Gastroesophageal sphincter (tissue), 4 donors: ENCODE data around the gene ALKBH2. TPM values are rescaled to one million over a fixed set of nuclear protein-coding genes. Genes with fewer than 3 reads are reported as not detected.

Experiments used
- ATAC-seq: fragments of 150-250 bp; one replicate; pipeline ENCODE4 v1.9.1; 2016; ENCODE audit warnings: mild to moderate bottlenecking, moderate library complexity
- H3K27ac ChIP-seq, 4 donors: fragments of 200-600 bp; sonication (generic) in 3 of 4; 1 replicate in 3 of 4; 2 replicates in 1 of 4; pipeline ENCODE4 v1.5.1; 2016 to 2019
- H3K27me3 ChIP-seq: fragments of 200-600 bp; sonication (generic); one replicate; pipeline ENCODE4 v1.5.1; 2019
- H3K36me3 ChIP-seq, 2 donors: fragments of 200-600 bp; sonication (generic); one replicate each; pipeline ENCODE4 v1.5.1; 2019; ENCODE audit warnings: control low read depth in 1 of 2
- H3K4me1 ChIP-seq, 3 donors: fragments of 200-600 bp; sonication (generic); 1 replicate in 2 of 3; 2 replicates in 1 of 3; pipeline ENCODE4 v1.5.1; 2016 to 2019; ENCODE audit warnings: control low read depth in 2 of 3
- H3K4me3 ChIP-seq, 2 donors: fragments of 200-600 bp; sonication (generic); one replicate each; pipeline ENCODE4 v1.5.1; 2019; ENCODE audit warnings: mild to moderate bottlenecking in 1 of 2, moderate library complexity in 1 of 2
- H3K9me3 ChIP-seq, 3 donors: fragments of 200-600 bp; sonication (generic); one replicate each; pipeline ENCODE4 v1.5.1; 2017 to 2019; ENCODE audit warnings: control low read depth in 2 of 3
- EP300 ChIP-seq: sonication (generic); formaldehyde crosslinking; IDR thresholded peaks from one replicate; pipeline ENCODE4 v1.6.1; 2017; ENCODE audit warnings: antibody characterized with exemption, mild to moderate bottlenecking
- POLR2A ChIP-seq, 2 donors: fragments of 450-650 bp; IDR thresholded peaks; one replicate each; pipeline ENCODE4 v1.6.1; 2017; ENCODE audit warnings: antibody characterized with exemption in 2 of 2, mild to moderate bottlenecking in 2 of 2, moderate library complexity in 1 of 2
- POLR2AphosphoS5 ChIP-seq: sonication (generic); formaldehyde crosslinking; IDR thresholded peaks from one replicate; pipeline ENCODE4 v1.6.1; 2017; ENCODE audit warnings: antibody characterized with exemption
- WGBS, 2 donors: methylation state at CpG; one replicate each; pipeline ENCODE4 v1.1.5; 2018; ENCODE audit warnings: low coverage in 1 of 2; 5-methylcytosine and 5-hydroxymethylcytosine counted together
- total RNA-seq, 4 donors: library from RNA; depleted of rRNA; stranded (reverse); fragments of >200 nt; gene quantifications; one replicate each; pipeline ENCODE4 v1.1.0, GENCODE V29; 2016
- TF ChIP-seq, protein P1 (sequence below), 4 experiments: fragments of 200-600 bp in 2 of 4; fragments of 450-650 bp in 2 of 4; sonication (generic) in 1 of 4; IDR thresholded peaks; one replicate each; pipeline ENCODE4 v1.5.1; 2017 to 2019; ENCODE audit warnings: antibody characterized with exemption in 4 of 4, mild to moderate bottlenecking in 2 of 4, moderate library complexity in 2 of 4

The ALKBH2 gene
- total RNA-seq, 4 donors from 2014 or later: 13.5 to 21.9 (median 16.9) TPM

GRCh38 chr12:109082751-109083150 is 10.5 kb downstream of the ALKBH2 start:
- no peaks in the 10 kb centered on the region for H3K27me3 ChIP-seq
- H3K9me3 ChIP-seq: peaks cover 0 to 11% (median 0%) of the 10 kb centered on the region in 3 donors
- WGBS, 2 donors: 60 to 80% methylated on average over 1 to 3 of the region's 14 CpGs
- H3K4me3 ChIP-seq: no peak overlapping the region
- TF ChIP-seq POLR2A (IDR thresholded peaks at IDR 0.05) (no peak), EP300 (no peak), POLR2AphosphoS5 (no peak)
- TF ChIP-seq, protein P1, sequence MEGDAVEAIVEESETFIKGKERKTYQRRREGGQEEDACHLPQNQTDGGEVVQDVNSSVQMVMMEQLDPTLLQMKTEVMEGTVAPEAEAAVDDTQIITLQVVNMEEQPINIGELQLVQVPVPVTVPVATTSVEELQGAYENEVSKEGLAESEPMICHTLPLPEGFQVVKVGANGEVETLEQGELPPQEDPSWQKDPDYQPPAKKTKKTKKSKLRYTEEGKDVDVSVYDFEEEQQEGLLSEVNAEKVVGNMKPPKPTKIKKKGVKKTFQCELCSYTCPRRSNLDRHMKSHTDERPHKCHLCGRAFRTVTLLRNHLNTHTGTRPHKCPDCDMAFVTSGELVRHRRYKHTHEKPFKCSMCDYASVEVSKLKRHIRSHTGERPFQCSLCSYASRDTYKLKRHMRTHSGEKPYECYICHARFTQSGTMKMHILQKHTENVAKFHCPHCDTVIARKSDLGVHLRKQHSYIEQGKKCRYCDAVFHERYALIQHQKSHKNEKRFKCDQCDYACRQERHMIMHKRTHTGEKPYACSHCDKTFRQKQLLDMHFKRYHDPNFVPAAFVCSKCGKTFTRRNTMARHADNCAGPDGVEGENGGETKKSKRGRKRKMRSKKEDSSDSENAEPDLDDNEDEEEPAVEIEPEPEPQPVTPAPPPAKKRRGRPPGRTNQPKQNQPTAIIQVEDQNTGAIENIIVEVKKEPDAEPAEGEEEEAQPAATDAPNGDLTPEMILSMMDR (IDR thresholded peaks at IDR 0.05): no peak
- no peak overlapping the region for H3K27ac ChIP-seq
- no peak for ATAC-seq
- H3K4me1 ChIP-seq: no peaks in the 10 kb centered on the region
- peaks cover 0 to 92% of the 10 kb centered on the region in 2 donors for H3K36me3 ChIP-seq

DNA sequence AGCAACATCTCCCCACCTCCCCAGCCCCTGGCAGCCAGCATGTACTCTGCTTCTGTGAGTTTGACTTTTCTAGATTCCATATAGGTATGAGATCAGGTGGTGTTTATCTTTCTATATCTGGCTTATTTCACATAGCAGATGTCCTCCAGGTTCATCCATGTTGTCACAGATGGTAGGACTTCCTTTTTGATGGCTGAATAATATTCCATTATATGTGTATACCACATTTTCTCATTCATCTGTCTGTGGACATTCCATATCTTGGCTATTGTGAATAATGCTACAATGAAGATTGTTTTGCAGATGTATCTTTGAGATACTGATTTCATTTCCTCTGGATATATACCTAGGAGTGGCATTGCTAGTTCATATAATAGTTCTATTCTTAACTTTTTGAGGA is 18.4 kb downstream of the ALKBH2 start:
- ATAC-seq: no peak
- Histone ChIP-seq H3K27me3 (no peaks in the 10 kb centered on the region), H3K4me3 (no peak overlapping the region), H3K4me1 (no peaks in the 10 kb centered on the region), H3K9me3 (peaks cover 0 to 11% (median 0%) of the 10 kb centered on the region in 3 donors), H3K36me3 (peaks cover 0 to 78% of the 10 kb centered on the region in 2 donors), H3K27ac (no peak overlapping the region)
- TF ChIP-seq EP300 (no peak), POLR2A (IDR thresholded peaks at IDR 0.05) (no peak), POLR2AphosphoS5 (no peak)
- TF ChIP-seq, protein P1 (IDR thresholded peaks at IDR 0.05): no peak

GRCh38 chr12:109069307-109070271 is 23.7 kb downstream of the ALKBH2 start:
- ATAC-seq: no peak
- peaks cover 0 to 88% of the 10 kb centered on the region in 2 donors for H3K36me3 ChIP-seq

GRCh38 chr12:109065853-109066193 is 27.4 kb downstream of the ALKBH2 start:
- no peak overlapping the region for H3K4me3 ChIP-seq
- peaks cover 0 to 87% of the 10 kb centered on the region in 2 donors for H3K36me3 ChIP-seq
- H3K9me3 ChIP-seq: no peaks in the 10 kb centered on the region
- 64 to 100% methylated on average over 1 of the region's 1 CpG for WGBS, 2 donors
- TF ChIP-seq EP300 (no peak), POLR2AphosphoS5 (no peak), POLR2A (IDR thresholded peaks at IDR 0.05) (no peak)
- TF ChIP-seq, protein P1 (IDR thresholded peaks at IDR 0.05): no peak
- H3K4me1 ChIP-seq: no peaks in the 10 kb centered on the region
- H3K27ac ChIP-seq: no peak overlapping the region
- ATAC-seq: no peak
- no peaks in the 10 kb centered on the region for H3K27me3 ChIP-seq

More at GRCh38 chr12:109069307-109070271, 23.7 kb downstream of the ALKBH2 start:
- no peaks in the 10 kb centered on the region for H3K9me3 ChIP-seq
- TF ChIP-seq, protein P1 (IDR thresholded peaks at IDR 0.05): no peak
- TF ChIP-seq POLR2A (IDR thresholded peaks at IDR 0.05) (no peak), POLR2AphosphoS5 (no peak), EP300 (no peak)
- no peaks in the 10 kb centered on the region for H3K27me3 ChIP-seq
- no peaks in the 10 kb centered on the region for H3K4me1 ChIP-seq
- no peak overlapping the region for H3K4me3 ChIP-seq
- no peak overlapping the region for H3K27ac ChIP-seq
- 72 to 82% methylated on average over 10 to 17 of the region's 17 CpGs for WGBS, 2 donors
